ENCODE results near the gene ZIC1. TPM values are rescaled to one million over a fixed set of nuclear protein-coding genes. Genes with fewer than 3 reads are reported as not detected.

Gene ZIC1
- polyA plus RNA-seq, 1 donor (not counting 4 experiments of a cell fraction or from before 2014, with no cell fraction given) = not detected

DNA sequence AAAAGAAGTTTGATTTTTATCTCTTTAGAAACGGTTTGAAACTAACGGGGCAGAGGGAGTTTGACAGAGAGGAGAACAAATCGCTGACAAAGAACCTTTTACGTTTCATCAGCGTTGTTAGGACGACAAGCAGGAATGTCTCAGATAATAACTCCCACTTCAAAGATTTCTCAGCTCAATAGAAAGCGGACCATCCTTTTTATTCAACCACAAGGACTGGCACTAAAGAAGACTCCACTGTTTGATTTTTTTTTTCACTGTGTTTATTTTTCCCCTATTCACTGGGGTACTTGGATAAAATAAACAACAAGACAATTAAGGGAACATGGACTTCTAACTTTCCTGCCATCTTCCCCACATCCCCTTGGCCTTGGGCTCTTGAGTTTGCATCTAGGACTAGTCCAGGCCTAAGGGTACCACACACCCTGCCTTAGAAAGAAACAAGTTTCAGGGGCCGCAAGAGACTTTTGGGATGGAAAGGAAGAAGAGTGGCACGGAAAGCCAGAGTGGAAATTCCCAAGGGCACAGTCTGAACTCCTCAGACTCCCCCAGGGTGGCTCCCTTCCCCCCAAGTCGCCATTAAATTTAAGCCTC lies 21.8 kb upstream of the ZIC1 start:
- TF ChIP-seq, protein P1, sequence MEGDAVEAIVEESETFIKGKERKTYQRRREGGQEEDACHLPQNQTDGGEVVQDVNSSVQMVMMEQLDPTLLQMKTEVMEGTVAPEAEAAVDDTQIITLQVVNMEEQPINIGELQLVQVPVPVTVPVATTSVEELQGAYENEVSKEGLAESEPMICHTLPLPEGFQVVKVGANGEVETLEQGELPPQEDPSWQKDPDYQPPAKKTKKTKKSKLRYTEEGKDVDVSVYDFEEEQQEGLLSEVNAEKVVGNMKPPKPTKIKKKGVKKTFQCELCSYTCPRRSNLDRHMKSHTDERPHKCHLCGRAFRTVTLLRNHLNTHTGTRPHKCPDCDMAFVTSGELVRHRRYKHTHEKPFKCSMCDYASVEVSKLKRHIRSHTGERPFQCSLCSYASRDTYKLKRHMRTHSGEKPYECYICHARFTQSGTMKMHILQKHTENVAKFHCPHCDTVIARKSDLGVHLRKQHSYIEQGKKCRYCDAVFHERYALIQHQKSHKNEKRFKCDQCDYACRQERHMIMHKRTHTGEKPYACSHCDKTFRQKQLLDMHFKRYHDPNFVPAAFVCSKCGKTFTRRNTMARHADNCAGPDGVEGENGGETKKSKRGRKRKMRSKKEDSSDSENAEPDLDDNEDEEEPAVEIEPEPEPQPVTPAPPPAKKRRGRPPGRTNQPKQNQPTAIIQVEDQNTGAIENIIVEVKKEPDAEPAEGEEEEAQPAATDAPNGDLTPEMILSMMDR (optimal IDR thresholded peaks at IDR 0.05 in 1 of 3, IDR thresholded peaks at IDR 0.05 in 1 of 3, conservative IDR thresholded peaks at IDR 0.05 in 1 of 3; ENCODE audit: extremely low read depth in 1 of 3, insufficient read depth in 2 of 3, low read length in 3 of 3) = no peak
- TF ChIP-seq EZH2 (IDR thresholded peaks at IDR 0.05; ENCODE audit: low read length) = no peak
- H3K79me2 ChIP-seq (ENCODE audit: control insufficient read depth, insufficient read depth, low read length) = no peaks in the 10 kb centered on the region
- FAIRE-seq = no peak
- DNase-seq (ENCODE audit: low read depth, low spot score) = no peak
- no peaks in the 10 kb centered on the region for H3K9me1 ChIP-seq (ENCODE audit: control insufficient read depth, extremely low read depth, insufficient read depth, low read length)
- H3K4me2 ChIP-seq (ENCODE audit: control insufficient read depth, extremely low read depth, insufficient read depth, low read depth, low read length) = no peak overlapping the region
- H3K4me3 ChIP-seq (ENCODE audit: control insufficient read depth in 2 of 3, extremely low read depth in 1 of 3, insufficient read depth in 2 of 3, low read depth in 1 of 3, low read length in 3 of 3) = no peak overlapping the region
- peaks cover 84% of the 10 kb centered on the region for H3K27me3 ChIP-seq (ENCODE audit: control insufficient read depth, extremely low read depth, insufficient read depth, low read length)
- no peaks in the 10 kb centered on the region for H4K20me1 ChIP-seq (ENCODE audit: control insufficient read depth, extremely low read depth, insufficient read depth, low read length)
- H3K4me1 ChIP-seq (ENCODE audit: control insufficient read depth, extremely low read depth, insufficient read depth, low read length) = no peaks in the 10 kb centered on the region
- no peak overlapping the region for H3K9ac ChIP-seq (ENCODE audit: control insufficient read depth, extremely low read depth, insufficient read depth, low read length)
- dilution Hi-C loops (cut with MboI; ENCODE audit: extremely low pct_ligation_motif_present, low sequenced_read_pairs) = no loop called here
- peaks cover 11% of the 10 kb centered on the region for H3K9me3 ChIP-seq (ENCODE audit: control insufficient read depth, low read depth, low read length)
- H3K36me3 ChIP-seq (ENCODE audit: control insufficient read depth in 2 of 2, extremely low read depth in 1 of 2, insufficient read depth in 2 of 2, low read length in 2 of 2) = no peaks in the 10 kb centered on the region
- H3K27ac ChIP-seq (ENCODE audit: control insufficient read depth, insufficient read depth, low read length) = no peak overlapping the region
- H2AFZ ChIP-seq (ENCODE audit: control insufficient read depth, low read length) = no peak overlapping the region

DNA sequence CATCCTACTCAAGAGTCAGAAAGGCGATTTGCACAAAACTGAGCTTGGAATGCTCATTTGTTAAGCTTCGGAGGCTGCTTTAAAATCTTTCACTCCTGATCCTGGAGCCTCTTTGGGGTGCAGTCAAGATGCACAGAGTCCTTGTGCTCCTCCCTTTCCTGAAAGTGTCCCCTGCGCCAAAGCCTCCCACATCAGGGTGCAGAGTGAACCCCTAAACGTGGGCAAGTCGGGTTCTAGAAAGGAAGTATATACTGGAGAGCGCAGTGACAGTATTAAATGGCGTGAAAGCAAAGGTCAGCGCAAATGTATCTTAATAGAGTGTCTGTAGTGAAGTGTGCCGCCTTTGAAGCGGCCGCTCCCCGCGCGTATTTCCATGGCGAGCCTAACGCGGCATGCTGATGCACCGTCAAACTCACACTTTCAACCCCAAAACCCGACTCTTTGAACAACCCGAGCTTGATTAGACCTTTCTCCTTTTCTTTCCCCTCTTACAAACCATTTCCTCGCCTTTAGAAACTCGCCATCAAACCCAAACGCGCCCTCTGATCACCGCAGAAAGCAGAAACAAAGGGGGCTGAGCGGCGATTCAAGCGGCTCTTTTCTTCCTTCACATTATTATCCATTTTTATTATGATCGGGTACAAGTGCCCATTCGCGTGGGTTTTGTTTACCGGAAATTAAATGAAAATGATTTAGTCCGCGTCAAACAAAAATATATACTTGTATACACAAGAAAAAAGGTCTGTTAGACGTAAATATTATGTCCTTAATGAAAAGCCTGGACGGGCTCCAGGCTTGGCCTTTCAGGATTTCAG lies 21.1 kb upstream of the ZIC1 start:
- Histone ChIP-seq H3K4me2 (ENCODE audit: control insufficient read depth, extremely low read depth, insufficient read depth, low read depth, low read length) (no peak overlapping the region), H3K27ac (ENCODE audit: control insufficient read depth, insufficient read depth, low read length) (no peak overlapping the region), H3K9me1 (ENCODE audit: control insufficient read depth, extremely low read depth, insufficient read depth, low read length) (no peaks in the 10 kb centered on the region), H3K9me3 (ENCODE audit: control insufficient read depth, low read depth, low read length) (peaks cover 11% of the 10 kb centered on the region), H3K4me3 (ENCODE audit: control insufficient read depth in 2 of 3, extremely low read depth in 1 of 3, insufficient read depth in 2 of 3, low read depth in 1 of 3, low read length in 3 of 3) (no peak overlapping the region), H3K27me3 (ENCODE audit: control insufficient read depth, extremely low read depth, insufficient read depth, low read length) (peaks cover 92% of the 10 kb centered on the region), H3K36me3 (ENCODE audit: control insufficient read depth in 2 of 2, extremely low read depth in 1 of 2, insufficient read depth in 2 of 2, low read length in 2 of 2) (no peaks in the 10 kb centered on the region), H3K4me1 (ENCODE audit: control insufficient read depth, extremely low read depth, insufficient read depth, low read length) (no peaks in the 10 kb centered on the region), H3K79me2 (ENCODE audit: control insufficient read depth, insufficient read depth, low read length) (no peaks in the 10 kb centered on the region), H4K20me1 (ENCODE audit: control insufficient read depth, extremely low read depth, insufficient read depth, low read length) (no peaks in the 10 kb centered on the region), H2AFZ (ENCODE audit: control insufficient read depth, low read length) (no peak overlapping the region), H3K9ac (ENCODE audit: control insufficient read depth, extremely low read depth, insufficient read depth, low read length) (no peak overlapping the region)
- DNase-seq (ENCODE audit: low read depth, low spot score) (no peak), FAIRE-seq (no peak)
- TF ChIP-seq, protein P1 (optimal IDR thresholded peaks at IDR 0.05 in 1 of 3, IDR thresholded peaks at IDR 0.05 in 1 of 3, conservative IDR thresholded peaks at IDR 0.05 in 1 of 3; ENCODE audit: extremely low read depth in 1 of 3, insufficient read depth in 2 of 3, low read length in 3 of 3) = no peak
- peak; percentile 43 for TF ChIP-seq EZH2 (IDR thresholded peaks at IDR 0.05; ENCODE audit: low read length)
- dilution Hi-C loops (cut with MboI; ENCODE audit: extremely low pct_ligation_motif_present, low sequenced_read_pairs) = no loop called here

All from keratinocyte (primary cell).